Bronchial epithelial cell (primary cell): ENCODE measurements around the gene EAPP. TPM values are rescaled to one million over a fixed set of nuclear protein-coding genes. Genes with fewer than 3 reads are reported as not detected.
"Not testable (repeated sequence)": the region's sequence is repeated elsewhere in the genome, so short reads cannot be mapped to it uniquely, and the experiment has no call there.

Source experiments
- DNase-seq: peaks from one replicate; pipeline ENCODE4 v3.0.0-alpha.2; 2010; ENCODE audit warnings: low read depth
- FAIRE-seq: peaks from 2 replicates; lab custom pipeline; 2011; peaks lifted over from hg19 to GRCh38; lab: Jason Lieb, UNC
- H3K27me3 ChIP-seq: 2 replicates; pipeline ENCODE4 v1.5.1; 2011; ENCODE audit warnings: low read length; ENCODE audit not compliant: control insufficient read depth, insufficient read depth
- H3K36me3 ChIP-seq: 2 replicates; pipeline ENCODE4 v1.5.1; 2011; ENCODE audit warnings: low read length; ENCODE audit not compliant: control insufficient read depth, insufficient read depth
- H3K4me3 ChIP-seq: 2 replicates; pipeline ENCODE4 v1.5.1; 2011; ENCODE audit warnings: mild to moderate bottlenecking, low read depth, low read length, control low read depth
- CTCF ChIP-seq: IDR thresholded peaks from 2 replicates; pipeline ENCODE4 v1.5.1; 2011; ENCODE audit warnings: mild to moderate bottlenecking, moderate library complexity, low read length, control low read depth, inconsistent platforms; ENCODE audit not compliant: insufficient read depth, severe bottlenecking
- total RNA-seq: library from RNA; depleted of rRNA; stranded (reverse); fragments of >200 nt; gene quantifications from 2 replicates; pipeline ENCODE4 v1.2.1, GENCODE V29; 2014

EAPP gene
- total RNA-seq, 1 donor from 2014 or later, result 48.4 TPM

GRCh38 chr14:34548472-34548981 is 9.0 kb upstream of the EAPP start:
- Histone ChIP-seq H3K27me3 (no peaks in the 10 kb centered on the region), H3K4me3 (no peak overlapping the region), H3K36me3 (no peaks in the 10 kb centered on the region)
- no peak for FAIRE-seq
- TF ChIP-seq CTCF, result no peak
- no peak for DNase-seq

GRCh38 chr14:34547136-34547520 is 7.6 kb upstream of the EAPP start:
- not testable (repeated sequence) for DNase-seq, H3K27me3 ChIP-seq, H3K4me3 ChIP-seq, FAIRE-seq, H3K36me3 ChIP-seq

GRCh38 chr14:34546272-34547135 is 7.0 kb upstream of the EAPP start:
- not testable (repeated sequence) for DNase-seq, H3K4me3 ChIP-seq, H3K36me3 ChIP-seq, H3K27me3 ChIP-seq
- peak; percentile 80 for FAIRE-seq

- not testable (repeated sequence) for H3K27me3 ChIP-seq, DNase-seq, FAIRE-seq, H3K36me3 ChIP-seq
- H3K4me3 ChIP-seq, result peak overlapping the region; percentile 52
Measured at GRCh38 chr14:34540181-34541059, 919 bp upstream of the EAPP start.

DNA sequence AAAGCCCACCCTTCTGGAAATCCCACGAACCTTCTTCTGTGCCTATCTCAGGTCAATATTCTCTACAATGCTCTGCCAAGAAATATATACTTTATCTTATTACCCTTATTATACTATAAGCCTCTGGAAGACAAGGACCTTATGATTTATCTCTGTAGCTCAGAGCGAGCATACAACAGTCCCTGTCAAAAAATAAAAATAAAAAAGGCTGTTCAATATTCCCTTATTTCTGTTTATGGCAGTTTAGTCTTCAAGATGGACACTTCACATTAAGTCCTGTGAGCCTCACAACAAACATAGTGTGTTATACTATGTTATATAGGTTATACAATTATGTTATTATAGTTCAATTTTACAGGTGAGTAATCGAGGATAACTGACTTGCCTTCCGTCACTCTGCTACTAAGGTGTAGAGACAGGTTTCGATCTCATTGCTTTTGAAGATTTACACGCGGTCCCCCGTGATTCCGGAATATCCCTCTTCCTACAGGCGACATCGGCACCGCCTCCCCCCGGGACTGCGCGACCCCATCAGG is 562 bp downstream of the EAPP start:
- DNase-seq (peak; percentile 30), FAIRE-seq (no peak)
- H3K36me3 ChIP-seq, result peaks cover 6% of the 10 kb centered on the region
- peak overlapping the region; percentile 52 for H3K4me3 ChIP-seq
- no peaks in the 10 kb centered on the region for H3K27me3 ChIP-seq
- no peak for TF ChIP-seq CTCF

GRCh38 chr14:34538096-34538495 is 1.4 kb downstream of the EAPP start:
- H3K36me3 ChIP-seq, FAIRE-seq, H3K27me3 ChIP-seq, DNase-seq: not testable (repeated sequence)
- peak overlapping the region; percentile 52 for H3K4me3 ChIP-seq

- Histone ChIP-seq H3K4me3 (no peak overlapping the region), H3K27me3 (no peaks in the 10 kb centered on the region), H3K36me3 (peaks cover 6% of the 10 kb centered on the region)
- TF ChIP-seq CTCF, result no peak
- DNase-seq, result no peak
- FAIRE-seq, result no peak
Measured at GRCh38 chr14:34537677-34538009, 1.9 kb downstream of the EAPP start.
